DMS153 treated with DMSO at 0.1 percent for 48 hours (cell line): ENCODE data around the gene SMIM34.
"Not testable (repeated sequence)": the region's sequence is repeated elsewhere in the genome, so short reads cannot be mapped to it uniquely, and the experiment has no call there.

Experiments
- DNase-seq: peaks from one replicate; lab custom pipeline; 2025; ENCODE audit not compliant: unreplicated experiment; lab: John Stamatoyannopoulos, UW

Gene SMIM34

GRCh38 chr21:34423805-34424204 is at the start of gene SMIM34:
Gene SMIM34, minus strand, starts transcription at chr21:34423951. Its CDS starts 112 bp downstream, at chr21:34423839.
- not testable (repeated sequence) for DNase-seq

- not testable (repeated sequence) for DNase-seq
These were observed 43.6 kb upstream of the SMIM34 start for GRCh38 chr21:34467333-34467732.

DNA sequence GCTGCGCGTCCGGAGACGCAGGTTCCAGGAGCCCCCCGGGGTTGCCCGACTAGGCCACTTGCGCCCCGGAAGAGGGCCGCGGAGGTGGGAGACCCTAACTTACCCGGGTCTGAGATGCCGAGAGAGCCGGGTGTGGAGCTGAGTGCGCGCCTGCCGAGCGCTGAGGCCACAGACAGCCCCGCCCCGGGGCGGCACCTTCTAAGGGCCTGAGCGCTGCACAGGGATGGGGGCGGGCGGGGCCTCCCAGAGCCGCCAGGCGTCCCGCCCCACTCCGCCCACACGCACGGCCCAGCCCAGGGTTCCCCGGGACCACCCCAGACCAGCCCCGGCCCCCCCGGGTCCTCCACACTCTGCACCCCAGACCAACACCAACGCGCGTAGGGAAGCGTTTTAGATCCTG is 35.7 kb upstream of the SMIM34 start:
- not testable (repeated sequence) for DNase-seq

DNA sequence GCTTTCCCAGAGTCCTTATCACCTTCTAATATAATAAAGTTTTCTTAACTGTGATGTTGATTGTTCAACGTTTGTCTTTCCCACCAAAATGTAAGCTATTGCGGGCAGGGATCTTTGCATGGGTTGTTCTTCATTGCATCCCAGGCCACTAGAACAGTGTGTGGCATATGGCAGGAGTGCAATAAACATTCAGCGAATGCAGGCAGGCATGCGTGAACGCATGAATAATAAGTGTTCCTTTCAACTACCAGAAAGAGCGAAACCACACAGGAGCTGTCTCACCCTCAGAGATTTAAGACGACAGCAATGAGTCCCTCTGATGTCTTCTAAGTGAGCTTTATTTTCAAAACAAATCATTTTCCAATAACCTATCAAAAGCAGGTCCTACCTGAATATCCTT is 34.5 kb upstream of the SMIM34 start:
- DNase-seq: not testable (repeated sequence)

- not testable (repeated sequence) for DNase-seq
These were observed 32.4 kb upstream of the SMIM34 start for GRCh38 chr21:34456180-34456579.

- not testable (repeated sequence) for DNase-seq
These were observed 31.9 kb upstream of the SMIM34 start for GRCh38 chr21:34455628-34456027.

DNA sequence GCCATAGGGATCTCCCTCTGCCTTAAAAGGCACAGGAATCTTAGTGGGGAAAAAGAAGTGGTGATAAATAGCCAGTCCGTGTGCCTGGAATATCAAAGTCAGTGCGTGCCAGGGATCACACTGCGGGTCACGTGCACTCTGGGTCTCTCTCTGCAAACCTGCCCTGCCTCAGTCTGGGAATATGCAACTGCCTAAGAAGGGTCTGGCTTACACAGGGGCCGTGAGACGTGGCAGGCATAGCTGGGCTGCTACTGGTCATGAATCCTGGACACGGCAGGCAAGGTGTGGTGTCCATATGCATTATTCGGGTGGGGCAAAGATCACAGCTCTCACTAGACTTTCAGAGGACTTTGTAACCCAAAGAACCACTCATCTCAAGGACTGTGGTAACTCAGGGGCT is 23.3 kb upstream of the SMIM34 start:
- not testable (repeated sequence) for DNase-seq

- not testable (repeated sequence) for DNase-seq
These were observed 19.7 kb upstream of the SMIM34 start for GRCh38 chr21:34443486-34443885.

GRCh38 chr21:34429710-34430109 is 6.0 kb upstream of the SMIM34 start:
- not testable (repeated sequence) for DNase-seq

- not testable (repeated sequence) for DNase-seq
These were observed 4.7 kb upstream of the SMIM34 start for GRCh38 chr21:34428441-34428840.

DNA sequence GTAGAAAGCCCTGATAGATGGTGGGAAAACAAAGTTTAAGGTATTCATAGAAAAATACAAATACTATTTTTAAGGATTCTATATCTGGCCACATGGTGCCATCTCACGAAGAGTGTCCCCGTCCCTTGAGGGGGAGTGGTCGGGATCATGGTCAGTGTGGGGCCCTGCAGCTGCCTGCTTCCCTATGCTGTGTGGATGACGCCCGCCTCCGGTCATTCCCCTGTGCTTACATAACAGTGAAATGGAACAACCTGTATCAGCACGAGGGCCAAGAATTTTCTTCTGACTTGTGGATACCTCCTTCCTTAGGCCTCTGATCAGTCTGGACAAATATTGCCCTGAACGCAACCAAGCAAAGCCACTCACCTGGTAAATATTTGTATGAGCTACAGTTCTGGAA is 3.6 kb upstream of the SMIM34 start:
- DNase-seq: not testable (repeated sequence)

DNA sequence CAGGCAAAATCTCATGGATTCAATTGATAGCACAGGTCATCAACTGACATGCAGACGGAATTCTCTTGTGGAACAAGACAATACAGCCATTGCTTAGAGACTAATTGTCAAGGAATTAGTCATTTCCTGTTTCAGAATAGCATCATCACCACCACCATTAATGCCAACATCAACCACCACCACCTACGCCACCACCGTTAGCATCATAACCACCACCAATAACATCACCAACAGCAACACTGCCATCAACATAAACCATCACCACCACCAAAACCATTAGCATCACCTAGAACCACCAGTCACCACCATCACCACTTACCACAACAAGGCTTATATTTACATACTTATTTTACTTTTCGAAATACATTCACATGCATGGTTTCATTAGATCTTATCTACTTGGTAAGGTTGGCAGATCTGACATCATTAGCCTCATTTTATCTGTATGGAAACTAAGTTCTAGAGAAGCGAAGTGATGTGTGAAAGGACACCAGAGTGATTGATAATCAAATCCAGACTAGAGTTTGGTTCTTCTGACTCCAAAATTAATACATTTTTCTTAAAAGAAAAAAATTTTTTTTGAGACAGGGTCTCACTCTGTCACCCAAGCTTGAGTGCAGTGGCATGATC is 6.2 kb downstream of the SMIM34 start:
- DNase-seq: not testable (repeated sequence)

GRCh38 chr21:34407294-34407693 is 16.5 kb downstream of the SMIM34 start:
- DNase-seq: not testable (repeated sequence)

DNA sequence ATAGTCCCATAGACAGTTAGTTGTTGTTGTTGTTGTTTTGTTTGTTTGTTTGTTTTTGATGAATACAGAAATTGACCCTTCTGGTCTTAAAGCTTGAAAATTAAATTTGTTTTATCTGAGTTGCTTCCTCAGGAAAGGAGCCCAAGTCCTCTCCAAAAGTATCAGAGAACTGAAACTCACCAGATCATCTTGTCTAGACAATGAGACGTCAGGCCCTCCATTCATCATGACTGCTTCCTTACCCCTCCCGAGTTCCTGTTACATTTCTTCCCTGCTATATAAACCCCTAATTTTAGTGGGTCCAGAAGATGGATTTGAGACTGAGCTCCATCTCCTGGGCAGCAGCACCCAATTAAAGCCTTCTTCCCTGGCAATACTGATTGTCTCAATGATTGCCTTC is 17.1 kb downstream of the SMIM34 start:
- not testable (repeated sequence) for DNase-seq

DNA sequence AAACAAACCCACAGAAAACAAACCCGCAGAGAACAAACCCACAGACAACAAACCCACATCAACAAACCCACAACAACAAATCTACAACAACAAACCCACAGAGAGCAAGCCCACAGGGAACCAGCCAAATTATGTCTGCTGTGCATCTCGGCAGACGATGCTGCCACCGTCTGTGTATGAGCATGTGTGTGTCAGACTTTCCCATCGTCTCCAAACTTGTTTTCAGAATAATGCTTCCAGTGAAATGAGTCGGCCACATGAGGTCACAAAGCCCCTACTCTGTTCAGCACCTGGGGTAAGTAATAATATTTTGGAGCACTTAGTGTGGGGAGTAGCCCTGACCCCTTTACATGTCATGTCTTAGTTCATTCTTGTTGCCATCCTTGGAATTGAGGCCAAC is 17.6 kb downstream of the SMIM34 start:
- not testable (repeated sequence) for DNase-seq

DNA sequence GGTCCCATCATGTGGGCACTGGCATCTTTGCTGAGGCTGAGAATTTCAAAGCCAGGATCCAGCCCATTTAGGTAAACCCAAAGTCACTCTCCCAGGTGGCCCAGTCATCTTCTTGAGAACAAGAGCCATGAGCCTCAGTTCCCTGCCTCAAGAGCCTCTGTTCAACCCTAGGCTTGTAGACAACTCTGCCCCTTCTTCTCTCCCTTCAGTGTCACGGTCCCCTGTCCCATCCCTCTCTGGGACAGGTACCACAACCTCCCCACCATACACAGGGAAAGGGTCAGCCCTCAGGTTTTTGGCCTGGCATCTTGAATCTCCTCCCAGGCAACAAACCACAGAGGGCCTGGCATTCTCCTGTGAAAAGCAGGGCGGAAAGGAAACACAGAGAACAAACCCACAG is 18.1 kb downstream of the SMIM34 start:
- DNase-seq: not testable (repeated sequence)

DNA sequence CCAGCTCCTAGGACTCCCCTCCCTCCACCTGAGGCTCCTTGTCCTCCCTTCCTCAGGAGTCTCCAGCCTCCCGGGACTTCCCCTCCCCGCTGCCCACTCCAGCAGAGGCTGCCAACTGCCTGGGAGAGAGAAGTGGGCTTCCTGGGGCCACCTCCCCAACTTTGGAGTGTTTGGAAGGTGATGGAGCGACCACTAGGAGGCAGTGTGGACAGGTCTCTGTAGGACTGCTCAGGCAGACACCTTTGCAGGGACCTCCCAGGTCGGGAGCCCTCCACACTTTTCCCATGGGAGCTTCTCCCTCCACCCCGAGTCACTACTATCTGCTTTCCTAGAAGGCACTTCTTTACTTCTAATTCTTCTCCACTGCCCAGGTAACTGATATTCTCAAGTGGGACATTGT is 19.0 kb downstream of the SMIM34 start:
- not testable (repeated sequence) for DNase-seq

DNA sequence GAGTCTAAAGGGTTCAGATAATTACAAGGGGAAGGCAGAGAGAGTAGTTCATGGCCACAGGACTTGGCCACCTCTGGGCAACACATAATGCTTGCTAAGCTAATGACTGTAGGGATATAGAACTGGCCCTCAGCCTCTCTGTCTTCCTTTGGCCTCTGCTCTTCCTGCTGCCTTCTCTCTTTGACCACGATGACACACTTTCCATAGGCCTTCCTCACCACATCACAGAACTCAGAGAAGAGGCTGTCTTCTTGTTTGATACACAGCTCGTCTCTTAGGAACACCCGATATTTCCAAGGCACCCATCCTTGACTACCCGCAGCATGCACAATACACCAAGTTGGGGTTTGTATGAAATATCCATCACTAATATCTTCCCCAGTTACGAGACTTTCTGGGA is 23.2 kb downstream of the SMIM34 start:
- DNase-seq: not testable (repeated sequence)

DNA sequence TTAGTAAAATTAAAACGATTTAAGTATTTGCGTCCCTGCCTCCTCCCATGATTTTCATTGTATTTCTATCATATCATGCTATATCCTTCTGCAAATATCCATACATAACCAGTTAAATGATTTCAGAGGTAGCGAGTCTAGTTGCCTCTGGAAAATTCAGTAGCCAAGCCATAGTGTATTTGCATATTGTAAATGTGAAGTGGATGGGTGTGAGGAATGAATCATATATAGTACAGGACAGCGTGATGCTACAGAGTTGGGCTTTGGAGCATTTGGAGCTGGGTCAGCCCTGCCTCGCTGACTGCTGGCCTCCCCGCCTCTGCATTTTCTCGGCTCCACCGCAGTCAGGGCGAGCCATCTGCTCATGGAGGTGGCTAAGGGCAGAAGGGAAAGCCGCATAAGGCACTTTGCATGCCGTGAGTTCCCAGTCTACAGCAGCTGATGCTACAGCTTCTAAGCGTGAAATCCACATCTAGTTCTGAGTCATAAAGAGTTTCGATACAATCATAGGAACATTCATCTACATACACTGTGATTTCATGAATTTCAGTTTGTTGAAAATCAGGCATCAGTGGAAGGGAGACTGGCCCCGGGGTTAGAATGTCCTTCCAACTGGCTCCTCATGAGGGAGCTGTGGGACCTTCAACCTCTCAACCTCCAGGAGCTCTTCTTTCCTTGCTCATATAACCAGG is 39.9 kb downstream of the SMIM34 start:
- not testable (repeated sequence) for DNase-seq

GRCh38 chr21:34383138-34383537 is 40.6 kb downstream of the SMIM34 start:
- DNase-seq: not testable (repeated sequence)

DNA sequence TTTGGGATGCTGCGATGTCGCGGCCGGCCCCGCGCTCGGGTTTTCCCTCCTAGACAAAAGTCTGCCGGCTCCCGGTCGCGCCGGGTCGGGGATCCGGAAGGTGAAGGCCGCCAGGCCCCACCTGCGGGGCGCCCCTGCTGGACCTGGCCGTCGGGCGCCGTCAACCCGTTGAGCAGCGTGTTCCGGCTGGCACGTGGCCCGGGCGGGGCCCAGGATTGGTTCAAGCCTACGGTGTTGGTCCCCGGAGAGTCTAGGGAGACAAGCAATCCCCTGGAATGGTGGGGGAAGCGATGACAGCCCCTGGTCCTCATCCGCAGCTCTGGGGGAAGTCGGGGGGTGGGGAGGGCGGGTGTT is 48.2 kb downstream of the SMIM34 start:
- DNase-seq: not testable (repeated sequence)

DNA sequence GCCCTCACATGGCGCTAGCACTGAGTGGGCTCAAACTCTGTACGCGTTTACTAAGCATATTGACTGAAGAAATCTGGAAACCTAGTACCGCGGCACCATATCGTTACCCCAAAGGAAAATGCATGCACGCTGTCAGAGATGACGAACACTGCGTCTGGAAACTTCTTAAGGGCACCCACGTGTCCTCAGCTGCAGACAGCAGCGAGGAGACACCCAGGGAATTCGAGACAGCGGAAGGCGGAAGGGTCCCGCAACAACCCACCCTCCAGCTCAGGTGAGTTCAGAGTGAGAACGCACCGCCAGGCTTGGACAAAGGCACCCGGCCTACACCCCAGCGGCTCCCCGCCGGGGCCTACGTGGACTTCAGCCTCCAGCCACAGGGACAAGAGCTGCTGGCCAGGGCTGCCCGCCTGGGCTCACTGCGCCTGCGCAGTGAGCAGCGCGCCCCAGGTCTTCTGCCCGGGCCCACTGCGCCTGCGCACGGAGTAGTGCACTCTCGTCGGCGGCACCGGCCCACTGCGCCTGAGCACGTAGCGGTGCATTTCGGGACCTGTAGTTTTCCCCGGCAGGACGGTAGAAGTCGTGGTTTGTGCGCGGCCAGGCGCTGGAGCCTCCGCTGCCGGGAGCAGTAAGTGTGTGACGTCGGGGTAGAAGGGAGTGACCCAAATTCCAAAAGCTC is 48.7 kb downstream of the SMIM34 start, which contains the start of gene SMIM11:
Gene SMIM11, plus strand, starts transcription at position 568 of the 679 bp plus-strand sequence. CDS start 3,998 bp downstream, outside the sequence.
- DNase-seq: not testable (repeated sequence)
